H1 (cell line): ENCODE data around the gene SRSF1. TPM values are rescaled to one million over a fixed set of nuclear protein-coding genes. Genes with fewer than 3 reads are reported as not detected.

ENCODE experiments used
- CTCF ChIA-PET: fragments of 300-600 bp; sonication (Branson Sonifier 250); formaldehyde crosslinking; loops from one replicate; lab custom pipeline; 2021; ENCODE audit not compliant: partially characterized antibody; lab: Charles Lee
- POLR2A ChIA-PET: fragments of 300-600 bp; sonication (Branson Sonifier 250); formaldehyde crosslinking; loops from one replicate; lab custom pipeline; 2021; ENCODE audit warnings: inconsistent platforms; ENCODE audit not compliant: partially characterized antibody; lab: Charles Lee
- DNase-seq, 2 experiments: peaks; one replicate each; pipeline versions ENCODE4 v3.0.0 to v3.0.0-alpha.2; 2010 to 2022; ENCODE audit warnings: low spot score in 2 of 2, low read depth in 1 of 2, mixed read lengths in 1 of 2
- FAIRE-seq: peaks from 2 replicates; lab custom pipeline; 2011; peaks lifted over from hg19 to GRCh38; lab: Jason Lieb, UNC
- H2AFZ ChIP-seq: 2 replicates; pipeline ENCODE4 v1.8.1; 2012; ENCODE audit warnings: low read length, inconsistent platforms
- H2AK5ac ChIP-seq: 2 replicates; pipeline ENCODE4 v1.6.1; 2013; ENCODE audit warnings: low read depth, low read length
- H2BK120ac ChIP-seq: replicated peaks from 2 replicates; pipeline ENCODE3; 2013; ENCODE audit warnings: low read depth, low read length, inconsistent platforms
- H2BK12ac ChIP-seq: 2 replicates; pipeline ENCODE4 v1.6.1; 2013; ENCODE audit warnings: low read depth, low read length
- H2BK15ac ChIP-seq: 2 replicates; pipeline ENCODE4 v1.6.1; 2013; ENCODE audit warnings: low read length
- H2BK20ac ChIP-seq: 2 replicates; pipeline ENCODE4 v1.6.1; 2013; ENCODE audit warnings: low read length
- H2BK5ac ChIP-seq: 2 replicates; pipeline ENCODE4 v1.6.1; 2013; ENCODE audit warnings: low read depth, low read length
- H3K14ac ChIP-seq: 2 replicates; pipeline ENCODE4 v1.6.1; 2013; ENCODE audit warnings: inconsistent platforms; ENCODE audit not compliant: insufficient read length
- H3K18ac ChIP-seq: 2 replicates; pipeline ENCODE4 v1.6.1; 2013; ENCODE audit warnings: low read length; ENCODE audit errors: extremely low read depth
- H3K23ac ChIP-seq: 2 replicates; pipeline ENCODE4 v1.6.1; 2013; ENCODE audit warnings: inconsistent platforms; ENCODE audit not compliant: insufficient read length
- H3K23me2 ChIP-seq: 2 replicates; pipeline ENCODE4 v1.6.1; 2013; ENCODE audit warnings: low read depth, low read length
- H3K27ac ChIP-seq: 2 replicates; pipeline ENCODE4 v1.6.1; 2011; ENCODE audit warnings: low read depth, low read length, inconsistent platforms
- H3K27me3 ChIP-seq, 4 experiments: replicated peaks in 1 of 4; 1 replicate in 1 of 4; 2 replicates in 3 of 4; pipeline versions ENCODE4 v1.6.1 to v1.8.1; 2011 to 2013; ENCODE audit warnings: low read length in 3 of 4, mild to moderate bottlenecking in 3 of 4, inconsistent platforms in 2 of 4, mixed read lengths in 2 of 4, moderate library complexity in 1 of 4; ENCODE audit not compliant: control insufficient read depth in 3 of 4, insufficient read depth in 3 of 4; ENCODE audit errors: extremely low read depth in 1 of 4
- H3K36me3 ChIP-seq, 4 experiments: 2 replicates each; pipeline versions ENCODE4 v1.6.1 to v1.8.1; 2011 to 2013; ENCODE audit warnings: mild to moderate bottlenecking in 4 of 4, low read length in 3 of 4, moderate library complexity in 2 of 4, control low read depth in 1 of 4, inconsistent platforms in 1 of 4; ENCODE audit not compliant: insufficient read depth in 4 of 4, control insufficient read depth in 2 of 4
- H3K4ac ChIP-seq: replicated peaks from 2 replicates; pipeline ENCODE3; 2013; ENCODE audit warnings: low read length, low read depth, mixed read lengths, inconsistent platforms; ENCODE audit not compliant: insufficient read length
- H3K4me1 ChIP-seq, 4 experiments: replicated peaks in 1 of 4; 1 replicate in 1 of 4; 2 replicates in 3 of 4; pipeline versions ENCODE4 v1.6.1 to v1.8.1; 2011 to 2013; ENCODE audit warnings: low read length in 3 of 4, inconsistent platforms in 2 of 4, mixed read lengths in 1 of 4; ENCODE audit not compliant: insufficient read depth in 4 of 4, control insufficient read depth in 3 of 4
- H3K4me2 ChIP-seq, 2 experiments: 2 replicates each; pipeline versions ENCODE4 v1.6.1 to v1.8.1; 2011 to 2013; ENCODE audit warnings: low read depth in 2 of 2, low read length in 2 of 2, control low read depth in 1 of 2, inconsistent platforms in 1 of 2, mild to moderate bottlenecking in 1 of 2; ENCODE audit not compliant: insufficient read depth in 1 of 2
- H3K4me3 ChIP-seq, 4 experiments: fragments of 200-600, 300-600 bp in 1 of 4; sonication (generic), shearing (Covaris generic), sonication (Bioruptor Twin) in 1 of 4; 2 replicates each; pipeline versions ENCODE4 v1.5.1 to v1.8.1; 2011 to 2016; ENCODE audit warnings: low read length in 4 of 4, low read depth in 3 of 4, control low read depth in 2 of 4, inconsistent platforms in 2 of 4, mild to moderate bottlenecking in 2 of 4, mixed read lengths in 1 of 4, moderate library complexity in 1 of 4; ENCODE audit not compliant: insufficient read depth in 2 of 4; ENCODE audit errors: extremely low read depth in 1 of 4
- H3K56ac ChIP-seq: replicated peaks from 2 replicates; pipeline ENCODE3; 2013; ENCODE audit warnings: low read depth, mild to moderate bottlenecking, mixed read lengths, low read length, inconsistent platforms; ENCODE audit not compliant: insufficient read length
- H3K79me1 ChIP-seq: 2 replicates; pipeline ENCODE4 v1.6.1; 2013; ENCODE audit warnings: low read depth, low read length, control low read depth
- H3K79me2 ChIP-seq, 2 experiments: 2 replicates each; pipeline versions ENCODE4 v1.6.1 to v1.8.1; 2012 to 2013; ENCODE audit warnings: low read length in 2 of 2, mild to moderate bottlenecking in 2 of 2, inconsistent platforms in 1 of 2; ENCODE audit not compliant: insufficient read depth in 2 of 2, control insufficient read depth in 1 of 2
- H3K9ac ChIP-seq, 4 experiments: replicated peaks in 1 of 4; 1 replicate in 1 of 4; 2 replicates in 3 of 4; pipeline versions ENCODE4 v1.6.1 to v1.8.1; 2011 to 2013; ENCODE audit warnings: low read depth in 3 of 4, low read length in 3 of 4, control low read depth in 2 of 4, mild to moderate bottlenecking in 2 of 4, moderate library complexity in 2 of 4, inconsistent platforms in 1 of 4; ENCODE audit errors: extremely low read depth in 1 of 4
- H3K9me3 ChIP-seq, 2 experiments: 2 replicates each; pipeline versions ENCODE4 v1.6.1 to v1.8.1; 2012 to 2013; ENCODE audit warnings: mild to moderate bottlenecking in 2 of 2, moderate library complexity in 2 of 2, control low read depth in 1 of 2, inconsistent platforms in 1 of 2, low read depth in 1 of 2, low read length in 1 of 2, mixed read lengths in 1 of 2; ENCODE audit not compliant: insufficient read depth in 2 of 2
- H4K20me1 ChIP-seq, 2 experiments: replicated peaks in 1 of 2; 2 replicates each; pipeline versions ENCODE3 to v1.8.1; 2011 to 2013; ENCODE audit warnings: inconsistent platforms in 2 of 2, low read length in 2 of 2, mild to moderate bottlenecking in 1 of 2; ENCODE audit not compliant: insufficient read depth in 2 of 2, control insufficient read depth in 1 of 2
- H4K5ac ChIP-seq: 2 replicates; pipeline ENCODE4 v1.6.1; 2013; ENCODE audit warnings: low read length, low read depth, mixed read lengths, inconsistent platforms; ENCODE audit not compliant: insufficient read length
- H4K8ac ChIP-seq: 2 replicates; pipeline ENCODE4 v1.8.0; 2013; ENCODE audit warnings: mild to moderate bottlenecking, moderate library complexity, low read length, inconsistent platforms; ENCODE audit not compliant: insufficient read depth; ENCODE audit errors: extremely low read depth
- H4K91ac ChIP-seq: replicated peaks from 2 replicates; pipeline ENCODE3; 2013; ENCODE audit warnings: low read length, mixed read lengths, inconsistent platforms; ENCODE audit not compliant: insufficient read length
- ZNF274 ChIP-seq: IDR thresholded peaks from 2 replicates; pipeline ENCODE4 v1.7.0; 2012; ENCODE audit warnings: low read length, borderline replicate concordance; ENCODE audit errors: extremely low read depth
- whole genome bisulfite sequencing, 2 experiments: shearing (Covaris generic) in 1 of 2; methylation state at CpG; one replicate each; pipeline versions ENCODE4 v1.1.6 to v1.1.7; 2013 to 2015; ENCODE audit warnings: low lambda C conversion rate in 2 of 2, mixed read lengths in 2 of 2, inconsistent platforms in 1 of 2, low coverage in 1 of 2, missing lambda C conversion rate in 1 of 2; ENCODE audit not compliant: insufficient replicate concordance in 2 of 2, insufficient coverage in 1 of 2, insufficient read length in 1 of 2; ENCODE audit errors: extremely low coverage in 1 of 2, missing lambda C conversion rate in 1 of 2; 5-methylcytosine and 5-hydroxymethylcytosine counted together
- polyA plus RNA-seq, 7 experiments: library from polyadenylated mRNA; depleted of rRNA in 3 of 7; stranded (reverse) in 5 of 7; unstranded in 2 of 7; fragments of >200 nt in 5 of 7; fragments of 200-250 nt in 2 of 7; gene quantifications; 1 replicate in 5 of 7; 2 replicates in 1 of 7; 4 replicates in 1 of 7; pipeline versions ENCODE4 v1.2.1 to v1.2.3, GENCODE V29; 2011 to 2013; ENCODE audit warnings: missing spikeins in 2 of 7, mixed read lengths in 2 of 7
- total RNA-seq: library from RNA; stranded (reverse); fragmentation: NEBNext Ultra II Directional; extraction: Animal tissue kit (Norgen Biotek cat#: 25700); gene quantifications from 2 replicates; pipeline ENCODE4 v1.2.1, GENCODE V29; 2021
- TF ChIP-seq, protein P1 (sequence below), 3 experiments: IDR thresholded peaks; 1 replicate in 2 of 3; 2 replicates in 1 of 3; pipeline versions ENCODE4 v1.5.1 to v1.6.1; 2011; ENCODE audit warnings: low read length in 3 of 3, mild to moderate bottlenecking in 3 of 3, inconsistent platforms in 2 of 3, low read depth in 1 of 3, moderate library complexity in 1 of 3; ENCODE audit not compliant: insufficient read depth in 1 of 3; ENCODE audit errors: control extremely low read depth in 1 of 3

The SRSF1 gene
- total and polyA plus RNA-seq, 2 of the 8 experiments (the other 6 are each of a cell fraction or from before 2014, with no cell fraction given) = 149 to 429 TPM

DNA sequence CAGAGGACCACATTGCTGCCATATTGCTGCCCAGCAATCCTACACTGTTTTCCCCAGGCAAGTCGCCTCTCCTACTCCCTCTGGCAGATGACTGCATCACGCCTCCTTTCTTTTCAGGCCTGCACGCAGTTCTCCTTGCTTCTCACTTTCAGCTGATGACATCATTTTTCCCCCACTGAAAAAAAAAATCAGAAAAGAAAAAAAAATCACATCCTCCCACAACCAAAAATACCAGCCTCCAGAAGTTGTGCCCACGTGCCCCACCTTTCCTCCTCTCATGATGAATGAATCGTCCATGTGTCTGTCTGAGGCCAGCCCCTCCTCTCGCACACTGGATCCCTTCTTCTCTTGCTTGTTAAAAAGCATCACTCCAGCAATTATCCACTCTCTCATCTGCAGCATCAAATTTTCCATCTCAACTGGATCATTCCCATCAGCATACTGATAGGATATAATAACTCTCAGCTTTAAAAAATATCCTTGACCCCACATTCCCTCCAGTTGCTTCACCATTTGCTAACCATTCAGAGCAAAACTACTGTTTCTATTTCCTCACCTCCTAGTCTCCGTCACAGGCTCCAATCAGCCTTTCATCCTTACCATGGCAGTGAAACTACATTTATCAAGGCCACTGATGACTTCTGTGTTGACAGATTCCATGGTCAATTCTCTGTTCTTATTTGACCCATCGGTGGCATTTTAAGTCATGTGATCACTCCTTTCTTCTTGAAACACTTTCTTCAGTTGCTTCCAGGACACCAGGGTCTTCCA, 46.1 kb upstream of the SRSF1 start:
- Histone ChIP-seq H2BK5ac (no peak overlapping the region), H3K36me3 (no peaks in the 10 kb centered on the region), H3K18ac (no peak overlapping the region), H3K9ac (no peak overlapping the region), H2BK20ac (no peak overlapping the region), H2AFZ (no peak overlapping the region), H4K20me1 (no peaks in the 10 kb centered on the region), H3K9me3 (no peaks in the 10 kb centered on the region), H3K4me3 (no peak overlapping the region), H3K27ac (no peak overlapping the region), H3K79me2 (no peaks in the 10 kb centered on the region), H2AK5ac (no peak overlapping the region), H3K27me3 (no peaks in the 10 kb centered on the region), H3K56ac (no peak overlapping the region), H3K14ac (no peak overlapping the region), H2BK15ac (no peak overlapping the region), H3K23ac (no peak overlapping the region), H4K5ac (no peak overlapping the region), H3K4ac (no peak overlapping the region), H3K23me2 (no peaks in the 10 kb centered on the region), H2BK120ac (no peak overlapping the region), H4K8ac (no peak overlapping the region), H4K91ac (no peak overlapping the region), H2BK12ac (no peak overlapping the region), H3K4me1 (no peaks in the 10 kb centered on the region), H3K4me2 (no peak overlapping the region), H3K79me1 (no peaks in the 10 kb centered on the region)
- no peak for DNase-seq
- POLR2A ChIA-PET = interaction anchor here (1.1 to 2.1 kb wide), 4 partner anchors 13 to 56 kb away, joined by 3 to 8 read pairs (median 4); partner anchors contain the start of genes DYNLL2 and SRSF1
- TF ChIP-seq, protein P1, sequence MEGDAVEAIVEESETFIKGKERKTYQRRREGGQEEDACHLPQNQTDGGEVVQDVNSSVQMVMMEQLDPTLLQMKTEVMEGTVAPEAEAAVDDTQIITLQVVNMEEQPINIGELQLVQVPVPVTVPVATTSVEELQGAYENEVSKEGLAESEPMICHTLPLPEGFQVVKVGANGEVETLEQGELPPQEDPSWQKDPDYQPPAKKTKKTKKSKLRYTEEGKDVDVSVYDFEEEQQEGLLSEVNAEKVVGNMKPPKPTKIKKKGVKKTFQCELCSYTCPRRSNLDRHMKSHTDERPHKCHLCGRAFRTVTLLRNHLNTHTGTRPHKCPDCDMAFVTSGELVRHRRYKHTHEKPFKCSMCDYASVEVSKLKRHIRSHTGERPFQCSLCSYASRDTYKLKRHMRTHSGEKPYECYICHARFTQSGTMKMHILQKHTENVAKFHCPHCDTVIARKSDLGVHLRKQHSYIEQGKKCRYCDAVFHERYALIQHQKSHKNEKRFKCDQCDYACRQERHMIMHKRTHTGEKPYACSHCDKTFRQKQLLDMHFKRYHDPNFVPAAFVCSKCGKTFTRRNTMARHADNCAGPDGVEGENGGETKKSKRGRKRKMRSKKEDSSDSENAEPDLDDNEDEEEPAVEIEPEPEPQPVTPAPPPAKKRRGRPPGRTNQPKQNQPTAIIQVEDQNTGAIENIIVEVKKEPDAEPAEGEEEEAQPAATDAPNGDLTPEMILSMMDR (IDR thresholded peaks at IDR 0.05; ENCODE audit: control extremely low read depth in 1 of 3, insufficient read depth in 1 of 3, low read depth in 1 of 3, low read length in 3 of 3) = no peak
- no peak for TF ChIP-seq ZNF274
- FAIRE-seq = no peak
- WGBS, 2 experiments = 86% methylated on average over 8 of the region's 8 CpGs; no CpG with 5 or more reads in 1 of the 2 experiments
- CTCF ChIA-PET = interaction anchor here (1.6 to 2.1 kb wide), 3 partner anchors 8 to 53 kb away, joined by 3 to 8 read pairs (median 4); no protein-coding TSS in a partner anchor
